Amygdala (tissue), 56 donors: ENCODE measurements around the gene STK24.

Experiments
- DNase-seq, 56 donors: peaks; one replicate each; lab custom pipeline; 2025; lab: John Stamatoyannopoulos, UW

The STK24 gene

GRCh38 chr13:98443329-98443728, 133.6 kb downstream of the STK24 start:
- no peak for DNase-seq

- DNase-seq: no peak
Measured at GRCh38 chr13:98442391-98443230, 134.3 kb downstream of the STK24 start.

GRCh38 chr13:98441056-98441676, 135.7 kb downstream of the STK24 start:
- no peak for DNase-seq

GRCh38 chr13:98440390-98441055, 136.4 kb downstream of the STK24 start:
- DNase-seq: no peak

GRCh38 chr13:98439896-98440295, 137.0 kb downstream of the STK24 start:
- no peak for DNase-seq

- no peak for DNase-seq
Measured at GRCh38 chr13:98439126-98439828, 137.6 kb downstream of the STK24 start.

- no peak for DNase-seq
Measured at GRCh38 chr13:98438246-98439125, 138.4 kb downstream of the STK24 start.

- DNase-seq: no peak
Measured at GRCh38 chr13:98436233-98436910, 140.5 kb downstream of the STK24 start.

GRCh38 chr13:98435376-98435775, 141.5 kb downstream of the STK24 start:
- DNase-seq: no peak

GRCh38 chr13:98434060-98434459, 142.8 kb downstream of the STK24 start:
- DNase-seq: no peak

GRCh38 chr13:98433654-98434053, 143.3 kb downstream of the STK24 start:
- no peak for DNase-seq

- DNase-seq: no peak
Measured at GRCh38 chr13:98432638-98433037, 144.3 kb downstream of the STK24 start.

GRCh38 chr13:98429977-98430736, 146.8 kb downstream of the STK24 start:
- DNase-seq: no peak

GRCh38 chr13:98429531-98429930, 147.4 kb downstream of the STK24 start:
- DNase-seq: no peak

GRCh38 chr13:98429081-98429480, 147.8 kb downstream of the STK24 start:
- DNase-seq: no peak

- no peak for DNase-seq
Measured at GRCh38 chr13:98428256-98428966, 148.5 kb downstream of the STK24 start.

- DNase-seq: peak in 2 of 56 donors; percentile 6 to 33
Measured at GRCh38 chr13:98427331-98427995, 149.4 kb downstream of the STK24 start.
